ENCODE results near the gene SLC5A11.

DNA sequence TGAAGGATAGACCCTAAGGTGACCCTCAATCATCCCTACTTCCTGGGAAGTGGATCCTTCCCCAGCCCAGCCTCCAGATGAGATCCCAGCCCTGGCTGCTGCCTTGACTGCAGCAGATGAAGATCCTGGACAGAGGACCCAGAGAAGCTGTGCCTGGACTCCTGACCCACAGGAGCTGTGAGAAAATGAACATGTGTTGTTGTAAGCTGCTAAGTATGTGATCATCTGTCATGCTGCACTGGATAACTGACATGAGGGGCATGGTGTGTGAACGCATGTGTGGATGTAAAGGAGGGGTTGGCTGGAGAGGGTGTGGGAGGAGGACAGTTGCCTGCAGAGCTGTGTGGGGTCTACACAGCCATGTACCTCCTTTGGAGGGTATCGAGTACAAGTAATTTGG is 69.3 kb downstream of the SLC5A11 start:
- TF ChIP-seq, protein P1, sequence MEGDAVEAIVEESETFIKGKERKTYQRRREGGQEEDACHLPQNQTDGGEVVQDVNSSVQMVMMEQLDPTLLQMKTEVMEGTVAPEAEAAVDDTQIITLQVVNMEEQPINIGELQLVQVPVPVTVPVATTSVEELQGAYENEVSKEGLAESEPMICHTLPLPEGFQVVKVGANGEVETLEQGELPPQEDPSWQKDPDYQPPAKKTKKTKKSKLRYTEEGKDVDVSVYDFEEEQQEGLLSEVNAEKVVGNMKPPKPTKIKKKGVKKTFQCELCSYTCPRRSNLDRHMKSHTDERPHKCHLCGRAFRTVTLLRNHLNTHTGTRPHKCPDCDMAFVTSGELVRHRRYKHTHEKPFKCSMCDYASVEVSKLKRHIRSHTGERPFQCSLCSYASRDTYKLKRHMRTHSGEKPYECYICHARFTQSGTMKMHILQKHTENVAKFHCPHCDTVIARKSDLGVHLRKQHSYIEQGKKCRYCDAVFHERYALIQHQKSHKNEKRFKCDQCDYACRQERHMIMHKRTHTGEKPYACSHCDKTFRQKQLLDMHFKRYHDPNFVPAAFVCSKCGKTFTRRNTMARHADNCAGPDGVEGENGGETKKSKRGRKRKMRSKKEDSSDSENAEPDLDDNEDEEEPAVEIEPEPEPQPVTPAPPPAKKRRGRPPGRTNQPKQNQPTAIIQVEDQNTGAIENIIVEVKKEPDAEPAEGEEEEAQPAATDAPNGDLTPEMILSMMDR (IDR thresholded peaks at IDR 0.05; ENCODE audit: low read depth, low read length): no peak
- TF ChIP-seq POLR2A (IDR thresholded peaks at IDR 0.05; ENCODE audit: extremely low read depth, insufficient read length) (no peak), MYC (IDR thresholded peaks at IDR 0.05; ENCODE audit: low read depth, low read length) (no peak)
- TF ChIP-seq, protein P2, sequence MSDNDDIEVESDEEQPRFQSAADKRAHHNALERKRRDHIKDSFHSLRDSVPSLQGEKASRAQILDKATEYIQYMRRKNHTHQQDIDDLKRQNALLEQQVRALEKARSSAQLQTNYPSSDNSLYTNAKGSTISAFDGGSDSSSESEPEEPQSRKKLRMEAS (IDR thresholded peaks at IDR 0.05; ENCODE audit: low read depth, low read length): no peak

Measured in NB4 (cell line).